ENCODE results near the gene P4HB.

Gene P4HB

DNA sequence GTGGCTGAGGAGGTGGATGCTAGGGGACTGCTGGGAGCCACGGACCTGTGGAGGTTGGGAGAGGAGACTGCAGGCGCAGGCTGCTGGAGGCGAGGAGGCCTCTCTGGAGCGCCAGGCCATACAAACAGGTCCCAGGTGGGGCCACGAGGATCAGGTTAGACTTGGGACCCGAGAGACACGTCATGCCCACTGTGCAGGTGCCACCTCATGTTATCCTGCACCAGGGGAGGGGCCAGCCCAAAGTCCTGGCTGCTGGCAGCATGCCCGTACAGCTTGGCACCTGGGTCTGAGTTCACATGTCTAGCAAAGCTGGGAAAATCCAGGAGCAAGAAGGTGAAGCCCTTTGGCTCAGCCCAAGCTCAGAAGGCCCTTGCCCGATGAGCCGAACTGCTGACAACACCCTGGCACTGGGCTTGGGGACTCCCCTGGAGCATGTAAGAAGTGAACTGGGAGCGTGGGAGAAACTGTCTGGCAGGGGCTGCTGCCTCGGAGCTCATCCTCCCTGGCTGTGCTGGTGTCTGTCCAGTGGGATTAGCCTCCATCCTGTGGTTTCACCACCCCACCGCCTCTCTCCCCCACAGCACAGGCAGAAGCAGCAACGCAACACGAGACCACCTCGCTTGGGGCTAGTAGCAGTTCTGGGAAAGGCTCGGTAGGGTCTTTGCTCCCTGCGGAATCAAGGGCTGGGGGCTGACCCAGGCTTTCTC is 5.6 kb upstream of the P4HB start:
- DNase-seq (ENCODE audit: extremely low spot score) = no peak
- ChIA-PET CTCF (interaction anchor here (1.1 to 1.3 kb wide), 2 partner anchors 26 to 135 kb away, joined by 3 read pairs; no protein-coding TSS in a partner anchor), POLR2A (interaction anchor here (0.6 to 1.8 kb wide), 6 partner anchors 23 to 190 kb away, joined by 3 to 6 read pairs (median 3); partner anchors contain the start of genes MCRIP1 and MRPL12)
- no peak for TF ChIP-seq SUZ12 (IDR thresholded peaks at IDR 0.05)
- no peak for TF ChIP-seq ZNF384 (IDR thresholded peaks at IDR 0.05)
- TF ChIP-seq SP1 (IDR thresholded peaks at IDR 0.05) = no peak
- TF ChIP-seq LEF1 (IDR thresholded peaks at IDR 0.05; ENCODE audit: borderline replicate concordance) = no peak
- TF ChIP-seq FOXA1 (IDR thresholded peaks at IDR 0.05) = no peak
- TF ChIP-seq ARNT (IDR thresholded peaks at IDR 0.05) = no peak
- no peak for TF ChIP-seq FOXK2 (IDR thresholded peaks at IDR 0.05)
- no peak for TF ChIP-seq HDGF (IDR thresholded peaks at IDR 0.05; ENCODE audit: borderline replicate concordance)
- no peak for TF ChIP-seq NFRKB (IDR thresholded peaks at IDR 0.05)
- no peak for TF ChIP-seq FOXM1 (IDR thresholded peaks at IDR 0.05; ENCODE audit: borderline replicate concordance)
- no peak for TF ChIP-seq BHLHE40 (IDR thresholded peaks at IDR 0.05; ENCODE audit: borderline replicate concordance)
- TF ChIP-seq CTBP1 (IDR thresholded peaks at IDR 0.05; ENCODE audit: borderline replicate concordance) = no peak
- no peak for TF ChIP-seq L3MBTL2 (conservative IDR thresholded peaks at IDR 0.05)
- TF ChIP-seq TARDBP (IDR thresholded peaks at IDR 0.05) = no peak
- TF ChIP-seq, protein P1, sequence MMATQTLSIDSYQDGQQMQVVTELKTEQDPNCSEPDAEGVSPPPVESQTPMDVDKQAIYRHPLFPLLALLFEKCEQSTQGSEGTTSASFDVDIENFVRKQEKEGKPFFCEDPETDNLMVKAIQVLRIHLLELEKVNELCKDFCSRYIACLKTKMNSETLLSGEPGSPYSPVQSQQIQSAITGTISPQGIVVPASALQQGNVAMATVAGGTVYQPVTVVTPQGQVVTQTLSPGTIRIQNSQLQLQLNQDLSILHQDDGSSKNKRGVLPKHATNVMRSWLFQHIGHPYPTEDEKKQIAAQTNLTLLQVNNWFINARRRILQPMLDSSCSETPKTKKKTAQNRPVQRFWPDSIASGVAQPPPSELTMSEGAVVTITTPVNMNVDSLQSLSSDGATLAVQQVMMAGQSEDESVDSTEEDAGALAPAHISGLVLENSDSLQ (IDR thresholded peaks at IDR 0.05) = no peak
- TF ChIP-seq ELF4 (IDR thresholded peaks at IDR 0.05) = no peak

DNA sequence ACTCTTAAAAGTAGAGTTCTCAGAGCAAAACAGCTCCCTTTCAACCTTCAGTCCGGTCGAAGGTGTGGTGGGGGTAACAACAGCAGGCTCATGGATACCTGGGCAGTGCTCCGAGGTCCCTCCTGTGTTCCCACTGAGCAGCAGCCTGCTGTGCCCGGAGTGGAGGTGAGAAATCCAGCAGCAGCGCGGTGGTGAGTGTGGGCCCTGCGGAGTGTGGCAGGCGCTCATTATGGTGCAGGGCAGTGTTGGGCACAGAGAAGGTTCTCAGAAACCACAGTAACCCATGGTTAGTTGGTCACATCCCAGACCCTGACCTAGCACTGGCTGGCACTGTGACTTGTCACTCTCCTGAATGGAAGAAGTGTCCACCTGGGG is 5.0 kb upstream of the P4HB start:
- no peak for DNase-seq (ENCODE audit: extremely low spot score)
- ChIA-PET POLR2A (interaction anchor here (1.0 to 1.8 kb wide), 3 partner anchors 22 to 162 kb away, joined by 3 to 6 read pairs (median 3); partner anchors contain the start of genes MCRIP1 and MRPL12), CTCF (interaction anchor here (1.1 kb wide), 1 partner anchor 27 kb away, joined by 3 read pairs; no protein-coding TSS in a partner anchor)
- TF ChIP-seq CTBP1 (IDR thresholded peaks at IDR 0.05; ENCODE audit: borderline replicate concordance) (no peak), FOXA1 (IDR thresholded peaks at IDR 0.05) (no peak), BHLHE40 (IDR thresholded peaks at IDR 0.05; ENCODE audit: borderline replicate concordance) (no peak), ARNT (IDR thresholded peaks at IDR 0.05) (no peak), SUZ12 (IDR thresholded peaks at IDR 0.05) (no peak), ELF4 (IDR thresholded peaks at IDR 0.05) (no peak), ZNF384 (IDR thresholded peaks at IDR 0.05) (no peak), FOXM1 (IDR thresholded peaks at IDR 0.05; ENCODE audit: borderline replicate concordance) (no peak), HDGF (IDR thresholded peaks at IDR 0.05; ENCODE audit: borderline replicate concordance) (no peak), L3MBTL2 (conservative IDR thresholded peaks at IDR 0.05) (no peak), FOXK2 (IDR thresholded peaks at IDR 0.05) (no peak), TARDBP (IDR thresholded peaks at IDR 0.05) (no peak), SP1 (IDR thresholded peaks at IDR 0.05) (no peak), LEF1 (IDR thresholded peaks at IDR 0.05; ENCODE audit: borderline replicate concordance) (no peak), NFRKB (IDR thresholded peaks at IDR 0.05) (no peak)
- TF ChIP-seq, protein P1 (IDR thresholded peaks at IDR 0.05) = no peak

DNA sequence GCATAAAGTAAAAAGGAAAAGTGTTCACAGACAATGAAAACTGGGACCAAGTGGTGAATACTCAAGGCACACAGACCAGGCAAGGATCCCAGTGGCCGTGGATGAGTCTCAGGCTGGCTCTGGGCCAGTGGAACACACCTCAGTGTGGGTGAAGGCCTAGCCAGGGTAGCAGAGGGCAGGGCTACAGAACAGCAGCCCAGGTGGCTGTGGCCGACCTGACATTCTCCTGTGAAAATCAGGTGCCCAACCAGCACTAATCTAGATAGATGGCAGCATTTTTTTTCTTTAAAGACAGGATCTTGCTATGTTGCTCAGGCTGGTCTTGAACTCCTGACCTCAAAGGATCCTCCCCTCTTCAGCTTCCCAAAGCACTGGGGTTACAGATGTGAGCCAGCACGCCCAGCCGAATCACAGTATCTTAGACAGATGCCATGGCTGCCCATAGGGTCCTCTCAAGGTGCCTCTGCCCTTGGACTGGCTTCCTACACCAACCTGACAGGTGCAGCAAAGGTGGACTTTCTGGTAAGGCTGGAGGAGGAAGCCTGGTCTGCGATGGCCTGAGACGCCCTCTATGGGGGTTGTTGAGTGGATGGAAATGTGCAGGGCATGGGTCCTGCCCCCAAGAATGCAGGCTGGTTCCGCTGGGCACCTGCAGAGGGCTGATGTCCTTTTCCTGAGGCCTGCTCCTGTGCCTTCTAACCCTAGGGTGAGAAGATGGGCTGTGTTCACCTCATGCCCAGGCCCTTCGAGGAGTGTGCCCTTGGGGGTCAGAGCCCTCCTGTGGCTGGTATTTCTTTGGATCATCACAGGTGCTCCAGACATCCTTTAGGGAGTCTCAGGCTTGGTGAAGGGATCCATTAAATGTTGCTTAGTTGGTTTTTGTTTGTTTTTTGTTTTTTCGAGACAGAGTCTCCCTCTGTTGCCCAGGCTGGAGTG is 3.8 kb upstream of the P4HB start:
- ChIA-PET POLR2A (interaction anchor here (1.2 to 1.4 kb wide), 3 partner anchors 12 to 150 kb away, joined by 3 to 7 read pairs (median 5); partner anchors contain the start of gene MCRIP1), CTCF (no interaction called here)
- TF ChIP-seq SUZ12 (IDR thresholded peaks at IDR 0.05) (no peak), HDGF (IDR thresholded peaks at IDR 0.05; ENCODE audit: borderline replicate concordance) (no peak; the same call in 1 of the 2 replicates), BHLHE40 (IDR thresholded peaks at IDR 0.05; ENCODE audit: borderline replicate concordance) (no peak), ARNT (IDR thresholded peaks at IDR 0.05) (no peak), ZNF384 (IDR thresholded peaks at IDR 0.05) (no peak), TARDBP (IDR thresholded peaks at IDR 0.05) (no peak), FOXM1 (IDR thresholded peaks at IDR 0.05; ENCODE audit: borderline replicate concordance) (no peak), FOXA1 (IDR thresholded peaks at IDR 0.05) (no peak), L3MBTL2 (conservative IDR thresholded peaks at IDR 0.05) (no peak), NFRKB (IDR thresholded peaks at IDR 0.05) (no peak), SP1 (IDR thresholded peaks at IDR 0.05) (no peak), ELF4 (IDR thresholded peaks at IDR 0.05) (no peak), FOXK2 (IDR thresholded peaks at IDR 0.05) (no peak), CTBP1 (IDR thresholded peaks at IDR 0.05; ENCODE audit: borderline replicate concordance) (no peak), LEF1 (IDR thresholded peaks at IDR 0.05; ENCODE audit: borderline replicate concordance) (no peak)
- TF ChIP-seq, protein P1 (IDR thresholded peaks at IDR 0.05) = no peak
- no peak for DNase-seq (ENCODE audit: extremely low spot score)

DNA sequence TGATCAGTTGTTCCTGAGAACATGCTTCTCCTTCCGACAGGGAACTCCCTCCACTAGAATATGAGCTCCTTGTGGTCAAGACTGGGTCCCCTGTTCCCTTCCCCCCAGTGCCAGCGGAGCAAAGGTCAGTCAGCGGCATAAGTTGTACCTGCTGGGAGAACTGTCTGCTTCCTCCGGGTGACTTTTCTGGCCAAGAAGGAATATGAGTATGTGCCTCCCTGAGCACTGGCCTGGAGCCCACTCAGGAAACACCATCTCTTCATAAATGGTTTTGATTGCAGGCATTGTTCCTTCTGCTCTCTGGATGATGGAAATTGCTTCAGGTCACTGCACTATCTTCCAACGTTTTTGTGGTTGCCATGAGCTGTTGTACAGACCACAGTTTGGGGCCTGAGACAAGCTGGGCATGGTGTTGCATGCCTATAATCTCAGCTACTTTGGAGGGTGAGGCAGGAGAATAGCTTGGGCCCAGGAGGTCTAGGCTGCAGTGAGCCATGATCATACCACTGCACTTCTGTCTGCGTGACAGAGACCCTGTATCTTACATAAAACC is 2.9 kb upstream of the P4HB start:
- POLR2A ChIA-PET = interaction anchor here (1.2 to 1.4 kb wide), 3 partner anchors 11 to 149 kb away, joined by 3 to 7 read pairs (median 5); partner anchors contain the start of gene MCRIP1
- no peak for TF ChIP-seq ZNF384 (IDR thresholded peaks at IDR 0.05)
- TF ChIP-seq CTBP1 (IDR thresholded peaks at IDR 0.05; ENCODE audit: borderline replicate concordance) = no peak
- no peak for TF ChIP-seq FOXK2 (IDR thresholded peaks at IDR 0.05)
- no peak for TF ChIP-seq LEF1 (IDR thresholded peaks at IDR 0.05; ENCODE audit: borderline replicate concordance)
- no peak for TF ChIP-seq FOXA1 (IDR thresholded peaks at IDR 0.05)
- no peak for TF ChIP-seq FOXM1 (IDR thresholded peaks at IDR 0.05; ENCODE audit: borderline replicate concordance)
- TF ChIP-seq SUZ12 (IDR thresholded peaks at IDR 0.05) = no peak
- CTCF ChIA-PET = no interaction called here

More for the DNA sequence above, 2.9 kb upstream of the P4HB start:
- no peak for DNase-seq (ENCODE audit: extremely low spot score)
